Measurements from ENCODE around the gene KLF14.

- TF ChIP-seq CTCF (IDR thresholded peaks at IDR 0.05), result no peak
- TF ChIP-seq POLR2A (IDR thresholded peaks at IDR 0.05), result no peak
These were observed 22.3 kb upstream of the KLF14 start for GRCh38 chr7:130756316-130756715.

All from heart left ventricle (tissue), 13 donors.